Measurements from ENCODE around the gene SMIM41.
A peak's percentile ranks its signal among the peaks of the same experiment; 100 is the strongest.

Gene SMIM41

DNA sequence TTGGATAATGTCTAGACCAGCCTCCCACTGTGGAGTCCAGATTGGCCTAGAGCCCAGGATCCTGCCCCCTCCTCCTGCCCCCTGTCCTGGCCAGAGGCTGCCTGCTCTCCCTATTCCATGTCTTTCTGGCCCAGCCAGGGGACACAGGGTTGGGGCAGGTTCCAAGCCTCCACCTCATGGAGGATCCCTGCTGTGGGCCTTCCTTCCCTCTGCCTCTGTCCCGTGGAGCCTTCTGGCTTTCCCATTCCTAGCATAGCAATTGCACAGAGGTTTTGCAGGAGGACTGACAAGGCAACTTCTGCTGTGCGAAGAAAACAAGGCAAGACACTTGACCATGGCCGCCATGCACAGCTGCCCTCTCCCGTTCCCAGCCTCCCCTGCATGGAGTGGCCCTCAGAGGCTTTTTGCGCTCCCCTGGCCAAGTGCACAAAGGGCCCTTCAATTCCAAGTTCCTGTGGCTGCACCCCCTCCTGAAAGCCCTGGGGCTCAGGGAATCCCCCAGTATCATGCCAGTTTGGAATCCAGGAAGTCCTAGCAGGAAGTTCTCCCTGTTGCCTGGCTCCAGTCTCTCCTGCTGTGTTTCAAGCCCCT lies 70.2 kb downstream of the SMIM41 start:
- Histone ChIP-seq H3K9ac (ENCODE audit: insufficient read length, low read depth) (no peak overlapping the region), H3K36me3 (ENCODE audit: insufficient read depth, insufficient read length, low read length) (no peaks in the 10 kb centered on the region), H3K4me1 (ENCODE audit: insufficient read depth, insufficient read length) (peaks cover 37% of the 10 kb centered on the region), H3K9me3 (ENCODE audit: insufficient read depth, low read length) (no peaks in the 10 kb centered on the region), H3K4me3 (ENCODE audit: insufficient read length, low read depth) (no peak overlapping the region), H3K27me3 (ENCODE audit: insufficient read depth, insufficient read length) (no peaks in the 10 kb centered on the region)
- TF ChIP-seq SUZ12 (IDR thresholded peaks at IDR 0.05; ENCODE audit: extremely low read depth, insufficient read depth, insufficient read length): no peak
- TF ChIP-seq ZNF274 (IDR thresholded peaks at IDR 0.05; ENCODE audit: low read depth, low read length): no peak
- TF ChIP-seq YY1 (IDR thresholded peaks at IDR 0.05; ENCODE audit: insufficient read depth, insufficient read length): no peak
- no peak for DNase-seq (ENCODE audit: low read depth, low spot score)

DNA sequence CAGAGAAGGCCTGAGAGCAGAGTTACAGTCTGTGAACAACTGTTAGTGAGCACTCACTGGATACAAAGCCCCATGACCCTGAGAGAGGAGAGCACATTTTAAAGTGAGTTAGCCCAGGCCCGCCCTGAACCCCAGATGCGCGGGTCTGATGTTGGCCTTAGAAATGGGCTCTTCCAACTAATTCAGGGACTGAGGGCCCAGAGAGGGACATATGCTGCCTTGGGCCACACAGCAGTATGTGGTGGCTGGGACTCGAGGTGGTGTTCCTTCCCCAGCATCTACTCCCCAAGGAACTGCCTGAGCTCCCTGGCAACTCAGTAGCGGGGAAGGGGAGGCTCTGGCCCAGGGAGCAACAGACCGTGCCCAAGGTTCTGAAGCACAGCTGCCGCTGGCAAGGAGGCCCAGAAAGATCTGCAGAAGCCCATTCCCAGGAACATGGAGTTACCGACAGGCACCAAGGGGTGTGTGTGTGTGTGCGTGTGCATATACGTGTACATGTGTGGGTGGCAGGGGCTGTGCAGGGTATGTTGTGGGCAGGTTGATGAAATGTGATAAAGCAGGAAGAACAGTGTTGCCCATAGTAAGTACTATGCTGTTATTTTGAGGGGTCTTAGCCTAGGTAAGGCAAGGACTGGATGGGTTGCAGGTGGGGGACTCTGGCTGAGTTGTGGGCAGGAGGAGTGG lies 71.8 kb downstream of the SMIM41 start:
- TF ChIP-seq SUZ12 (IDR thresholded peaks at IDR 0.05; ENCODE audit: extremely low read depth, insufficient read depth, insufficient read length) (no peak), ZNF274 (IDR thresholded peaks at IDR 0.05; ENCODE audit: low read depth, low read length) (no peak), YY1 (IDR thresholded peaks at IDR 0.05; ENCODE audit: insufficient read depth, insufficient read length) (no peak)
- Histone ChIP-seq H3K27me3 (ENCODE audit: insufficient read depth, insufficient read length) (no peaks in the 10 kb centered on the region), H3K9me3 (ENCODE audit: insufficient read depth, low read length) (no peaks in the 10 kb centered on the region), H3K36me3 (ENCODE audit: insufficient read depth, insufficient read length, low read length) (no peaks in the 10 kb centered on the region), H3K4me1 (ENCODE audit: insufficient read depth, insufficient read length) (peaks cover 30% of the 10 kb centered on the region), H3K9ac (ENCODE audit: insufficient read length, low read depth) (peak overlapping the region; percentile 24), H3K4me3 (ENCODE audit: insufficient read length, low read depth) (no peak overlapping the region)
- DNase-seq (ENCODE audit: low read depth, low spot score): no peak

DNA sequence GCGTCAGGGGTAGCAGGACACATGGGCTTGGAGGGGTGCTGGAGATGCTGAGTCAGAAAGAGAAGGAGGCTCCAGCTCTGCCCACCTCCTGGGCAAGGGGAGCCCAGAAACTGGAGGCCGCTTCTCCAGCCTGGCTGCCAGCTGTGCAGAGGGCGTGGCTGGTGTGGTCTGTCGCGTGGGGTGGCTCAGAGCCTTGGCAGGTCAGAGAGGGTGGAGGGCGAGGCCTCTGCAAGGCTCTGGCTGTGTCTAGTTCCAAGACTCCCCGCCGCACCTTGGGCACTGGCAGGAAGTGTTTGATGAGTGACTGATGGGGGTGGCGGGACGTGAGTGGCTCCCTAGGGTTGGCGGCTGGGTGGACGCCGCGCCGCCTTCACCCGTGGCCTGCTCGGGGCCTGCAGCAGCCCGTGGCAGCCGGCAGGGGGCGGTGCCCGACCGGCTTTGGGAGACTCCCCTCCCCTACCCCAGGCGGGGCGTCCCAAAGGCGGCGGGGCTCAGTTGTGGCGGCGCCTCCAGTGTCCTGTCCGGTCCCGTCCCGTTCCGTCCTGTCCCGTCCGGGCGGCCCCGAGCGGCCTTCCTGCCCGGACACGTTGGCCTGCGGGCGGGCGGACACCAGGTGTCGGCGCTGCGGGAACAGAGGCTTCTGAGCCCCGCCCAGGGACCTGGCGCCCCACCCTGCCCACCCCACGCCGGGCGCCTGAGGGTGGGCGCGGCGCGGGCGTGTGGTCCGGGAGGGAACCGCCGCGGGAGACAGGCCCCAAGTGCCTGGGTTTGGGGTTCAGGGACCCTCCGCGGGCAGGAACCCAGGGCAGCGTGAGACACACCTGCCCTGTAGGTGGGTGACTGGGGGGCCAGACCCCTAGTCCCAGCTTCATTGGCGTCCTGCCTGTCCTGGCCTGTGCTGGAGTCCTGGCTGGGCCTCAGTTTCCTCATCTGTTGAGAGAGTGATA lies 72.6 kb downstream of the SMIM41 start:
- H3K4me3 ChIP-seq (ENCODE audit: insufficient read length, low read depth): no peak overlapping the region

DNA sequence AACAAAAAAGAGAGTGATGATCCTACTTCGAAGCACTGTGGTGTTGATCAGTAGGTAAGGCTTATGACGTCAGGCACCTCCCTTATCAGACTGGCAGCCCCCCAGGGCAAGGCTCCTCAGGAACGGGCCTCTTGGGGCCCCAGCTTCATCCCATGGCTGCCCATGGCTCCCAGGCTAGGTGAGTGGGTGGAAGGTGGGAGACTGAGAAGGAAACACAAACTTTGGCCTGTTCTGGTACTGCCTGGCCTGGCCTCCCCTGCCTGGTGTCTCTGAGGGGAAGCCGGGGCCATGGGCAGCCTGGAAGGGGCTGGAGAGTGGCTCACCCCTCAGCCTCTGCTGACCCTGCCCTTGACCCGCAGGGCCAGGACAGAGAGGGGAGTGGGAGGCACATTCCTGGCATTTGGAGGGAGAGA lies 73.4 kb downstream of the SMIM41 start:
- Histone ChIP-seq H3K4me1 (ENCODE audit: insufficient read depth, insufficient read length) (peaks cover 23% of the 10 kb centered on the region), H3K4me3 (ENCODE audit: insufficient read length, low read depth) (no peak overlapping the region), H3K9me3 (ENCODE audit: insufficient read depth, low read length) (no peaks in the 10 kb centered on the region), H3K27me3 (ENCODE audit: insufficient read depth, insufficient read length) (no peaks in the 10 kb centered on the region), H3K36me3 (ENCODE audit: insufficient read depth, insufficient read length, low read length) (no peaks in the 10 kb centered on the region), H3K9ac (ENCODE audit: insufficient read length, low read depth) (peak overlapping the region; percentile 26)
- DNase-seq (ENCODE audit: low read depth, low spot score): no peak
- no peak for TF ChIP-seq SUZ12 (IDR thresholded peaks at IDR 0.05; ENCODE audit: extremely low read depth, insufficient read depth, insufficient read length)

More for the DNA sequence above, 72.6 kb downstream of the SMIM41 start:
- Histone ChIP-seq H3K9me3 (ENCODE audit: insufficient read depth, low read length) (no peaks in the 10 kb centered on the region), H3K4me1 (ENCODE audit: insufficient read depth, insufficient read length) (peaks cover 28% of the 10 kb centered on the region), H3K36me3 (ENCODE audit: insufficient read depth, insufficient read length, low read length) (no peaks in the 10 kb centered on the region), H3K9ac (ENCODE audit: insufficient read length, low read depth) (peak overlapping the region; percentile 24), H3K27me3 (ENCODE audit: insufficient read depth, insufficient read length) (no peaks in the 10 kb centered on the region)
- TF ChIP-seq ZNF274 (IDR thresholded peaks at IDR 0.05; ENCODE audit: low read depth, low read length) (no peak), YY1 (IDR thresholded peaks at IDR 0.05; ENCODE audit: insufficient read depth, insufficient read length) (no peak), SUZ12 (IDR thresholded peaks at IDR 0.05; ENCODE audit: extremely low read depth, insufficient read depth, insufficient read length) (no peak)
- DNase-seq (ENCODE audit: low read depth, low spot score): no peak

DNA sequence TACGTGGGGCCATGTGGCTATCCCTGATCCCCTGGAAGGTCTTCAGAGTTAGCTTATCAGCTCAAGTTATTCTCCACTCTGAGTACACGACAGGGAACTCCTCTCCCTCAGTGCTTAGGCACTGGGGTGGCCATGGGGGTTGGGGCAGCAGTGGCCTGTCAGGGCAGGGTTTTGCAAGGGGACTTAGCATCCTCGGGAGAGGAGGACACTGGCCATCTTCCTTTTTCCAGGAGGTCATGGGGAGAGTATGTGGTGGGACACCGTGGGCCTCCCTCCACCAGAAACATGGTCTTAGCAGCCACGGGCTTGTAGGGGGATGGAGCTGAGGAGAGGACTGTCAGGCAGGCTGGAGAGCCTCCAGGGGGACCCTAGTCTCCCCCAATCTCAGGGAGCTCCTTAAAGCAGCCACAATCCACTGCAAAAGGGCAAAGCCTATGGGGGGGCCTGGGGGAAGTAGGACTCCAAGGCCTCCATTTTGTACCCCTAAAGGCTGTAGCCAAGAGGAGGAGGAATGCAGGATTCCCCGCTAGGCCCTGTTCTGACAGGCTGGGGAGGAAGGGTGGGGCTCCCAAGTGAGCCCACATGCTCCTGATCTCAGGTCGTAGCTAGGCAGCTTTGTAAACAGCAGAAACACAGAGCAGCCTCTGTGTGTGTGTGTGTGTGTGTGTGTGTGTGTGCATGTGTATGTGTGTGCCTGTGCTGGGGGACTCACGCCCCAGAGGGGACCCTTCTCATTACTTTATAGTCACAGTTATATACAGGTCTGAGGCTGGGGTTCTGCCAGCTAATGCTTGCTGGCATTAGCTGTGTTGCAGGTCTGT lies 75.8 kb downstream of the SMIM41 start:
- Histone ChIP-seq H3K36me3 (ENCODE audit: insufficient read depth, insufficient read length, low read length) (no peaks in the 10 kb centered on the region), H3K4me3 (ENCODE audit: insufficient read length, low read depth) (no peak overlapping the region), H3K4me1 (ENCODE audit: insufficient read depth, insufficient read length) (peaks cover 12% of the 10 kb centered on the region), H3K9me3 (ENCODE audit: insufficient read depth, low read length) (no peaks in the 10 kb centered on the region), H3K9ac (ENCODE audit: insufficient read length, low read depth) (no peak overlapping the region), H3K27me3 (ENCODE audit: insufficient read depth, insufficient read length) (no peaks in the 10 kb centered on the region)
- no peak for TF ChIP-seq SUZ12 (IDR thresholded peaks at IDR 0.05; ENCODE audit: extremely low read depth, insufficient read depth, insufficient read length)
- no peak for TF ChIP-seq ZNF274 (IDR thresholded peaks at IDR 0.05; ENCODE audit: low read depth, low read length)
- no peak for TF ChIP-seq YY1 (IDR thresholded peaks at IDR 0.05; ENCODE audit: insufficient read depth, insufficient read length)
- DNase-seq (ENCODE audit: low read depth, low spot score): no peak

DNA sequence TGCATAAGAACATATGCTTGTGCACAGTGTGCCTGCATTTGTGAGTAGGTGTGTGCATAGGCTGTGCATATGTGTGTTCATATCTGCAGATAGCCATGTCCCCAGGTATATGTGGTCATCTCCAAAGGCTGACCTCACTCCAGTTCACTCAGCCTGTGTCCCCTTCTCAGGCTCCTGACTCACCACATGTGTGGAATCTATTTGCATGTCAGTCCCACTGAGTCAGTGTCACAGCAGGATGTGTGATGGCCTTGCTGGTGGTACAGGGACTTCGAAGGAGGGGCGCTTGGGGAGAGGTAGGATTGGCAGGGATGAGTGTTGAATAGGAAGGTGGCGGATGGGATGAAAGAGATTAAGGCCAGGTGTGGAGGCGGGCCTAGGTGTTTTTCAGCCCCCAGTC lies 76.8 kb downstream of the SMIM41 start:
- TF ChIP-seq ZNF274 (IDR thresholded peaks at IDR 0.05; ENCODE audit: low read depth, low read length) (no peak), YY1 (IDR thresholded peaks at IDR 0.05; ENCODE audit: insufficient read depth, insufficient read length) (no peak), SUZ12 (IDR thresholded peaks at IDR 0.05; ENCODE audit: extremely low read depth, insufficient read depth, insufficient read length) (no peak)
- Histone ChIP-seq H3K4me3 (ENCODE audit: insufficient read length, low read depth) (no peak overlapping the region), H3K27me3 (ENCODE audit: insufficient read depth, insufficient read length) (no peaks in the 10 kb centered on the region), H3K9me3 (ENCODE audit: insufficient read depth, low read length) (no peaks in the 10 kb centered on the region), H3K36me3 (ENCODE audit: insufficient read depth, insufficient read length, low read length) (no peaks in the 10 kb centered on the region), H3K9ac (ENCODE audit: insufficient read length, low read depth) (no peak overlapping the region), H3K4me1 (ENCODE audit: insufficient read depth, insufficient read length) (peaks cover 12% of the 10 kb centered on the region)
- no peak for DNase-seq (ENCODE audit: low read depth, low spot score)
